ENCODE results near the gene ACTN2.

ACTN2 gene

DNA sequence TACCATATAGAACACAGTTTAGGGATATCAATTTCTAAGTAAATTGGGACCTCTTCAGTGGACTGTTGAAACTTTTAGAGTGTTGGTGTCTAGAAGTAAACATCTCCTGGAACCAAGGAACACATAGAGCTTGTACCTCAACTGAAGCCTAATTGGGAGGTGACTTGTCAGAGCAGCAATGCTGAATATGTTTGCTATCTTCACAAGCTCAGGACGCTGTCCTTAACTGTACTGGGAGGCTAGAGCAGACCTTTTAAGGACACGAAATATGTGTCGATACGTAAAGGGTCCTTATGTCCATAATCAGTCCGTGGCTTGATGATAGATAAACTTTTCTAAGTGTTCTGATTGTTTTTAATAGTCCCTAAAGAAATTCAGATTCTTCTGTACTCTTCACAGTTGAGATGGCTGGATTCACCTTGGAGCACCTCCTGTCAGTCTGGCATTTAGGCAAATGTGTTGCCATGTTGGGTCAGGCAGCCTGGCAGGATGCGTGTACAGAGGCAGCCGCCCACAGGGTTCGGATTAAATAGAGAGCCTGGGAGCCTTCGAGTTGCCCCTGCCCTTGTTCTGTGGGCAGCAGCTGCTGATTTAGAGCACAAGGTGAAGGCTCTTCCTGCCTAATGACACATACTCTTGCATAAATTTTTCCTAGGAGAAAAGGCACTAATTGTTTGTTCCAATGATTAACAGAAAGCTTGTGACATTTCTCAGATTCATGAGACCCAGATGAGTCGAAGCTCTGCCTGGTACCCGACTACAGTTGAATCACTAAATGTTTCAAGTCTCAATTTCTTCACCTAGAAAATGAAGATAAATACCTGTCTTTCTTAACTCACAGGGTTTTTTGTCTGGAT is 3.6 kb downstream of the ACTN2 start:
- in situ Hi-C loops (cut with MboI; ENCODE audit: low sequenced_read_pairs), result no loop called here

DNA sequence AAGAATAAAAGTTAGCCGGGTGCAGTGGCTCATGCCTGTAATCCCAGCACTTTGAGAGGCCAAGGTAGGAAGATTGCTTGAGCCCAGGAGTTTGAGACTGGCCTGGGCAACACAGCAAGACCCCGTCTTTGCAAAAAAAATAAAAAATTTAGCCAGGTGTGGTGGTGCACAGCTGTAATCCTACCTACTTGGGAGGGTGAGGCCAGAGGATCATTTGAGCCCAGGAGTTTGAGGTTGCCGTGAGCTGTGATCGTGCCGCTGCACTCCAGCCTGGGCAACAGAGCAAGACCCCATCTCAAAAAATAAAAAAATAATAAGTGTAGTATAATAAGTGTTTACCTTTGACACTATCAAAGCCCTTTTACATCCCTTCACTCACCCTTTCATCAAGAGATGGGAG is 5.0 kb downstream of the ACTN2 start:
- in situ Hi-C loops (cut with MboI; ENCODE audit: low sequenced_read_pairs), result no loop called here

DNA sequence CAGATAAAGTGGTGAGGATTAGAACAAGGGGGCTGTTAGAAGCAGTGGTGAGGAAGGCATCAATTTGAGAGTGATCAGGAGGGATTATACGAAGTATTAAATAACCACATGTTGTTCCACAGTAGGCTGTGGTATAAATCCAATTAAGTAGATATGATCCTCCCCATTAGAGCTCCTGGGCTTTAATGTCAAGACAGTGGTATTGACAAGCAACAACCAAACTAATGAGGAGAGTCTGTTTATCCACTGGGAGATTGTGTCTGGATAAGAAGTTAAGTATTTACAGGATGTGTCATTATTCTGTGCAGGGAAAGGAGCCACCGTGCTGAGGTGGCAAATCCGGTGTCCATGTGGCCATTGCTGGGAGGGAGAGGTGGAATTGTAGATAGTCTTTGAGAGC is 5.8 kb downstream of the ACTN2 start:
- in situ Hi-C loops (cut with MboI; ENCODE audit: low sequenced_read_pairs), result no loop called here

DNA sequence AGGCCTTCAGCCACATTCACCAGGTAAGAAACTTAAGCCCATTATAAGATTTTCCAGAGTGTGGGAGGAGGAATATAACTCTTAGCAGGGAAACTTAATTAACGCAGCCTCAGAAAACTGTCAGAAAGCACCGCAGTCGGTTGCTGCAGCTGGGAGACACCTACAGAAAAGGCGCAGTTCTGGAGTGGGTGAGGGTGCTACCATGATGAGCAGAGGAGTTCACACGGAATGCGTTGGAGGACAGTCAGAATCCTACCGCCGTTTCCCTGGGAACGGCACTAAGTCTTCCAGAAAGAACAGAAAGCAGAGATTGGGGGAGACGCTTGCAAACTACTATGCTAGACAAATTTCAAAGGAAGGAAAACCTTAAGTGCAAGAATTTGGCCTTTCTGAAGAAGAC is 6.4 kb downstream of the ACTN2 start:
- in situ Hi-C loops (cut with MboI; ENCODE audit: low sequenced_read_pairs), result no loop called here

DNA sequence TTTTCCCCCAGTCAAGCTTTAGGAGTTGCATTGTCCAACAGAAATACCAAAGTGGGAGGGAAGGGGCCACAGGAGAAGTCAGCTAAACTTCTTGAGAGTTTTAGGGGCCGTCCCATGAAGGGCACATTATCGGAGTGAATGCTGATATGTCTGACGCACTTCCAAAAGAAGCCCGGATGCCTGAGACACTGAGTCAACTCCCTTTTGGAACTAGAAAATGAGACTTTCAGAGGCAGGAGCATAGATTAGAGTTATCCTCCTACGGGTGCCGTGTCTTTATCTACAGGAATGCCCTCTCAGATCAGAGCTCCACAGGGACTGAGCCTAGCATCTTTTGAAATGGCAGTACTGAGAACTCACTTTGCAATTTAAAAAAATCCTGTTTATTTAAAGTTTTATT is 13.1 kb downstream of the ACTN2 start:
- in situ Hi-C loops (cut with MboI; ENCODE audit: low sequenced_read_pairs), result no loop called here

DNA sequence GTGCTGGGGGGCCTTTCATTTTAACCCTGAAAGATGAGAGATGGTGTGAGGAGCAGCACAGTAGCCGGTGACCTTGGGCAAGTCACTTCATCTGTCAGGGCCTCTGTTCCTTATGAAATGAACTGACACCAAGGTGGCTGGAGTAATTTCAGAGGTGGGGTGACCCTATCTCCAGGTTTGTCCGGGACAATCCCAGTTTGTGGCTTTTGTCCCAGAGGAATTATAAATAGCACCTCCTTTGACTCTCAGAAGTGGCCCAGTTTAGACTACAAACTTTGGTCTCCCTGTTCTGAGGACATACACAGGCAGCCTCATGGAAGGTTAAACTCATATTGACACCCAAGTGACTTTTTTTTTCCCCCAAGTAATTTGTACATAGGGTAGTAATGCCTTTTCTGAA is 14.6 kb downstream of the ACTN2 start:
- in situ Hi-C loops (cut with MboI; ENCODE audit: low sequenced_read_pairs), result no loop called here

DNA sequence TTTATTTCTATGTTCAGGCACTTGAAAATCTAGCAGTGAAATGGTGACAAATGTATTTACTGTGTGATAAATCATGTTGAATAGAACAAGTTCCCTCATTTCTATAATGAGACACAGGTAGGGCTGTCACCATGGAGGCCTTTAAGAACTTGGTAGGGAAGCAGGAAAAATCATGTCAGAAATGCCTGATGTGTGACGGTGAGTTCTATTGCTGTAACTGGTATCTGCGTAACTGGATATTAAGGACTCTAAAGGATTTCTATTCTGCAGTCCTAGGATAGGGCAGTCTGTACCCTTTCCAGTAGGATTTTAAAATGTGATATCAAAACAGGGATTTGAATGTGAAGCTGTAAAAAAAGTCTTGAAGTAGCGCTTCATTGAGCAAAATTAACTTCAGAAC is 15.5 kb downstream of the ACTN2 start:
- in situ Hi-C loops (cut with MboI; ENCODE audit: low sequenced_read_pairs), result no loop called here

DNA sequence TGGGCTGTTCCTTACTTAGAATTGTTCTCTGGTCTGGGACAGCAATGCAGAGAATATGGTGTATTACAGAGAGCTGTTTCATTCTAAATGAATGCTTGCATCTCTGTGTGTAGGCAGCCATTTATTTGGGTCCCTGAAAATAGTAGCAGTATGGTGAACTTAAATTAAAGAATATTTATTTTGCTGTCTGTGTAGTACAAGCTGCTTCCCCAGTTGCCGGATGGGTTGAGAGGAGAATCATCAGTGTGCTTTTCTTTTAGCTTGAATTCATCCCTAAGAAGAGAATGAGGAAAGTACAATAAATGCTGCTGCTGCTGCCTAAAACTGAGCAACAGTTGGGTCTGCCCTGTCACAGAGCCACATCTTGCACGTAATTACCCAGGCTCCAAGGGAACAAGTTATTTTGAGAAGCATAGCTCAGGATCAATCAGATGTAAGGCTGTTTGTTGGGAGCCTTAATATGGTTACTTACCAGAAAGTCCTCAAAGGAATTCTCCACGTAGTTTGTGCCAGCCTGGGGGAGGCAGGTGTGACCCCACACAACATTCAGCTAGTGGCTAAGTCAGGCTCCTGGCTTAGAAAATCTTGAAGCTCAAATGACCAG is 16.6 kb downstream of the ACTN2 start:
- in situ Hi-C loops (cut with MboI; ENCODE audit: low sequenced_read_pairs), result no loop called here

DNA sequence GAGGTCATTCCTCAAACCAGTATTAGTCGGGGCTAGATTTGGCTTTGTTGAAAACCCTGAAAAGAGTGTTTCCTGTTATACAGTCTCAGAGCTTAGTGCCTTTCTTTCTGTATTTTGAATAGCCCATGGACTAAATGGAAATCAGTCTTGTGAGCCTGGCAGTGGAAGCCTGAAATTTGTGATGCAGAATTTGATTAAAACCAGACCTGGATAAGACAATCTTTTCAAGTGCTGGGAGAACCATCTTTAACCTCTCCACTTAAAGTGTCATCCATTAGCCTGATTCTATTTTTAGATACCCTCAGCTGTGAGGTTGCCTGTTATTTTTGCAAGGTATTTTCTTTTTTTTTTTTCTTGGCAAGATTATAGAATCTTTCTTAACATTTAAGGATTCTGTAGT is 19.5 kb downstream of the ACTN2 start:
- in situ Hi-C loops (cut with MboI; ENCODE audit: low sequenced_read_pairs), result no loop called here

DNA sequence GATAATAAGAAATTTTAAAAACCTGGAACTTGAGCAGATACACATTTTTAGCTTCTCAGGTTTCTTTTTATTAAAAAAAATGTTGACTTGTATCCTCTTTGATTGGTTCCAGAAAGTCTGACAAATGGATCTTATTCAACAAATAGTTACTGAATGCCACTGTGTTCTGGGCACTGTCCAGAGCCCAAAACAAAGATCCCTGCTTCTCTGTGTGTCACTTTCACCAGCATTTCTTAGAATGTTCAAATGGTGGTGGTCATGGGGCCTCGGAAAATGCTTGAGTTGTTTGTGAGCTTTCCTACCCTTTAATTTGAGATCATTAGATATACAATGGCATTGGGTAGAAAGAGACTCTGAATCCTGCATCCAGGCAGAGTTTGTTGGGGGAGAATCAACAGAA is 19.9 kb downstream of the ACTN2 start:
- in situ Hi-C loops (cut with MboI; ENCODE audit: low sequenced_read_pairs), result no loop called here

DNA sequence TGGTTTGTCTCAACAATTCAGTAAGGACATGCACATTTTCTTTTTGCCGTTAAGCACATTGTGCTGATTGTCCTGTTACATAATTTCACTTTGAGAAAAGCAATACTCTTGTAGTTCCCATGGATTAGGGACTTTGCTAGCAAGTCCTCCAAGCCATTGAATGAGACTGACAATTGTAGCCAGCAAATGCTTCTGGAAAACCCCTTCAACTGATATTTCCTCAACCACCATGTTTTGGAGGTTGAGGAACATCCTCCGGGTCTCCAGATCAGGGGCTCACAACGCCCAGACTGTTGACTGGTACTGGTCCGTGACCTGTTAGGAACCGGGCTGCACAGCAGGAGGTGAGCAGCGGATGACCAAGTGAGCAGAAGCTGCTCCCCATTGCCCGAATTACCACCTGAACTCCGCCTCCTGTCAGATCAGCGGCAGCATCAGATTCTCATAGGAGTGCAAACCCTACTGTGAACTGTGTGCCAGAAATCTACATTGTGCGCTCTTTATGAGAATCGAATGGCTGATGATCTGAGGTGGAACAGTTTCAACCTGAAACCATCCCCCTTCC is 24.1 kb downstream of the ACTN2 start:
- in situ Hi-C loops (cut with MboI; ENCODE audit: low sequenced_read_pairs), result no loop called here

DNA sequence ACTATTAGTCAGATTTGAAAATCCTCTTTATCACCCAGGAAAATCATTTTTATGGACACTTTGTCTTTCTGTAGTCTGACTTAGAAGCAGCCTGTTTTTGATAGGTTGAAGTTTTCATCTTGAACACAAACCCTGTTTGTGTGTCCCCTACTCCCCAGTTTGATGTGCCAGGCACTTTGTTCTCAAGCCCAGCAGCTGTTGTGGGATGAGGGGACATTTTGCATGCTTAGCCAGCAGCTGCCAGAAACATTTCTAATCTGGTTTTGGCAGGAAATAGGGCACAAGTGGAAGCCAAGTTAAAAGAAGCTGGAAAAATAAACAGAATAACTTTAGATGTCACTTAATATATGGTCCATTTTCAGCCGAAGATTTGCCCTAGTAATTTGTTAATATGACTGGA is 29.9 kb downstream of the ACTN2 start:
- in situ Hi-C loops (cut with MboI; ENCODE audit: low sequenced_read_pairs), result no loop called here

DNA sequence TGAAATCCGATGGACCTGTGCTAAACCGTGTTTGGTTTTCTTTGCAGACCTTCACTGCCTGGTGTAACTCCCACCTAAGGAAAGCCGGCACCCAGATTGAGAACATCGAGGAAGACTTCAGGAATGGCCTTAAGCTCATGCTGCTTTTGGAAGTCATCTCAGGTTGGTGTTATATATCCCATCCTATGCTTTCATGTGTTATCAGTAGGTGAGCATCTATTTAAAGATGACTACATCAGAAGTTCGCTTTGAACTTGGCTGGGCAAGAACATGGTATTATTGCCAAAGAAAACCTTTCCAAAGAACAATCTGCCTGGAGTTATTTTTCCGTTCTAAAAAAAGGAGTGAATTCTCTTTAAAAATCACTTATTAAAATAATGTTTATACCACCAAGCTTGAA is 31.5 kb downstream of the ACTN2 start:
- in situ Hi-C loops (cut with MboI; ENCODE audit: low sequenced_read_pairs), result no loop called here

DNA sequence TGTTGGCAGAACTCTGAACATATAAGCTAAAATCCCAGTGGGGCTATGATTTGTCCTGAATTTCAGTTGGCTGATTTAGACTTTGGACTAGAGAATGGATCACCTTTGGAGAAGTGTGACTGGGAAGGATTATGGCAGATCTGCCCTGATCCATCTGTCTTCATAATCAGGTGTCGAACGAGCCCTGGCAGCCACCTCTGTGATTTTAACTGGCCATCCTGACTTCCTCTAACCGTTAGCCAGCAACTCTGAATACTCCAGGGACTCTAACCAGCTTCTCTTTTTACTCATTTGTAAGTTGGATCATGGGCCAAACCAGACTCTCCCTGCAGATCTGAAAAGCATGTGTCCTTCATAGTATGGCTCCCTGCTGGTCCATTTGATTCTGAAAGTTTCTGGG is 32.0 kb downstream of the ACTN2 start:
- in situ Hi-C loops (cut with MboI; ENCODE audit: low sequenced_read_pairs), result no loop called here

DNA sequence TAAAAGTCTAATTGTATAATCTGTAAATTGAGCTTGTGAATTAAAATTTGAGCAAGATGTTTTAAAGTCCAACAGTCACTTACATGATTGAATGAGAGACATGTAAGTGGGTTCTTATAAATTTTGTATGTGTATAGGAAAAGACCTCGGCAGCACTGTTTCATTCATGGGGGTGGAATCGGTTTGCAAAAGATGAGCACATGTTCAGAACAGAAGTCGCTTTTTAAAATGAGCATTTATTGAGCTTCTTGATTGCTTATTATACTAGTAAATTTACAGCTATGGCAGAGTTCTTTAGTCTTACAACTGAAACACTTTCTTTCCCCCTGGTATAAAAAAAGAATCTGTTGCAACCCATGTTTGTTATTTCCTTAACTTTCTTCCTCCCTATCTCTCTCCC is 33.9 kb downstream of the ACTN2 start:
- in situ Hi-C loops (cut with MboI; ENCODE audit: low sequenced_read_pairs), result no loop called here

DNA sequence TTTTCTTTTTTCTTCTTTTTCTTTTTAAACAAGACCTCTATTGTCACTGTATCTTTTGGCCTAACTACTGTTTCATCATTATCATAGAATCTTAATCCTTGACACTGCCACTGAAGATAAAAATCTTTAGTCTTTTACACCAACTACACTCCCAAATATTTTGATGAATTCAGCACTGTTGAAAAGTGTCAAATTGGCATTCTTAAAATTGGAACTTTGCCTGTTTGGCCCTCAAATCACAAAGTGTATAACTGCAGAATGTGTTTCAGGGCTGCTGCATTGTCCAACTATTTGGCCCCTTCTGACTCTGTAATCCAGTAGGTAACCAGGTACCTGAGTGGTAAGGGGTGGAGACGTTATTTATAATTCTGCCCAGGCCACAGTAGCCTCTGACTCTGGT is 34.3 kb downstream of the ACTN2 start:
- in situ Hi-C loops (cut with MboI; ENCODE audit: low sequenced_read_pairs), result no loop called here

DNA sequence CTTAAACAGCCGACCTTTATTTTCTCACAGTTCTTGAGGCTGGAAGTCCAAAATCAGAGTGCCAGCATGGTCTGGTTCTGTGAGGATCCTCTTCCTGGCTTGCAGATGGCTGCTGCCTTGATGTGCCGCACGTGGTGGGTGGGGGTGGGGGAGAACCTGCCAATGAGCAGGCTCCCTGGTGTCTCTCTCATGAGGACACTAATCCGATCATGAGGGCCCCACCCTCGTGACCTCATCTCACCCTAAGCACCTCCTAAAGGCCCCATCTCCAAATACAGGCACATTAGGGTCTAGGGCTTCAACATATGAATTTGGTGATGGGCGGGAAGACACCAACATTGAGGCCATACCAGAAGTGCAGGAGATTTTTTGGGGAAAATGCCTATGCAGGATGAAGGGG is 37.8 kb downstream of the ACTN2 start:
- in situ Hi-C loops (cut with MboI; ENCODE audit: low sequenced_read_pairs), result no loop called here

DNA sequence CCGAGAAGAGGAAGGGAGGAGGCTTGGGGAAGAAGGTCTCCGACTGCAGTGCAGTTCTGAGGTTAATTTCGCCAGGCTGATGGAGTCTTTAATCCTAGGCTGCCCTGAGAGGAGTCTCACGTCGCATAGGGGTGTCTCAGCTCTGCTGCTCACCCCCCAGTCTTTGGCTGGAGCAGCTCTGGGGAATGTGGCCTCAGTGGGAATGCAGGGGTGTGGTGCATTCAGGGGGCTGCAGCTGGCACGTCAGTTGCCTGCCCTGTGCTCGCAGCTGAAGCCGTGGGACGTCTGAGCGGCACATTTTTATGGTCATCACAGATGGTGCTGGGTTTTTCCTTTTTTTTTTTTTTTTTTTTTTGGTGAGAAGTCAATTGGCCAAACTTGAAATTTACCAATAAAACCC is 38.2 kb downstream of the ACTN2 start:
- in situ Hi-C loops (cut with MboI; ENCODE audit: low sequenced_read_pairs), result no loop called here

DNA sequence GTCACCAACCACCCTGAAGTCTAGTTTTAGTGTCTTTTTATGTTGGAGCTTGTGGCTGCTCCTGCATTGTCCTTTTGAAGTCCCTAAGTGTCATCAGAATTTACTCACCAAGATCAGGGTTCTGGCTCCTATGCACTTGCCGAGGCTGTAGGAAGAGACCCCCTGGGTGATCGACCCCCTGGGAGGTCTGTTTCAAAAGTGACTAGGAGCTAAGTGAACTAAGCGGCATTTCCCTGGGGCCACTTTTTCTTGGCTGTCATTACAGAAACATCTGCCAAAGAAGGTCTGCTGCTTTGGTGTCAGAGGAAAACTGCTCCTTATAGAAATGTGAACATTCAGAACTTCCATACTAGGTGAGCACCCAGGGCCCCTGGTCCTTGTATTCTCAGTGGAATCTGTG is 39.4 kb downstream of the ACTN2 start:
- in situ Hi-C loops (cut with MboI; ENCODE audit: low sequenced_read_pairs), result no loop called here

DNA sequence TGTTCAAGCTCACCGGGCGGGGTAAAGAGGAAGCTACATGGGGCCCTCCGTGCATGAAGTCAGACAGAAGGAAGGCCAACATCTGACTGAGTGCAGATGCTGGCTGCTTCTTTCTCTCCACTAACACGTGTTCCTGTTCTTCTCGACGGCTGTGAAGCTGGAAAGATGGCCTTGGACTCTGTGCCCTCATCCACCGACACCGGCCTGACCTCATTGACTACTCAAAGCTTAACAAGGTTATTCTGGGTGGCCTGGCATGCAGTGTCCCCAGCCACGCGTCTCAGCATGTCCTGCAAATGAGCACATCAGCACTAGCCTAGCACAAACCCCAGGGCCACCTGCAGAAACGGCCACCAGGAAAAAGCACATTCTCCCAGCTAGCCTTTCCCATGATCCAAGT is 41.2 kb downstream of the ACTN2 start:
- in situ Hi-C loops (cut with MboI; ENCODE audit: low sequenced_read_pairs), result no loop called here

DNA sequence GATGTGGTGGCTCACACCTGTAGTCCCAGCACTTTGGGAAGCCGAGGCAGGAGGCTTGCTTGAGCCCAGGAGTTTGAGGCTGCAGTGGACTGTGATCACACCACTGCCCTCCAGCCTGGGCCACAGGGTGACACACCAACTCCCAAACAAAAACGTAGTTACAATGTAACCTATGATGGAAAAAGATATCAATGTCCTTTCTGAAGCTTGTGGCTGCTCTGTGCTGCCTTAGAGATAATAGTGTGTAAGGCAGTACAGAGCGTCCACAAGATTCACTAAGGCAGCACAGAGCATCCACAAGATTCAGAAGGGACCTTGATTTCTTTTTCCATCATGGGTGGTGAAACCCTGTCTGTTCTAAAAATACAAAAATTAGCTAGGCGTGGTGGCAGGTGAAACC is 42.5 kb downstream of the ACTN2 start:
- in situ Hi-C loops (cut with MboI; ENCODE audit: low sequenced_read_pairs), result no loop called here

DNA sequence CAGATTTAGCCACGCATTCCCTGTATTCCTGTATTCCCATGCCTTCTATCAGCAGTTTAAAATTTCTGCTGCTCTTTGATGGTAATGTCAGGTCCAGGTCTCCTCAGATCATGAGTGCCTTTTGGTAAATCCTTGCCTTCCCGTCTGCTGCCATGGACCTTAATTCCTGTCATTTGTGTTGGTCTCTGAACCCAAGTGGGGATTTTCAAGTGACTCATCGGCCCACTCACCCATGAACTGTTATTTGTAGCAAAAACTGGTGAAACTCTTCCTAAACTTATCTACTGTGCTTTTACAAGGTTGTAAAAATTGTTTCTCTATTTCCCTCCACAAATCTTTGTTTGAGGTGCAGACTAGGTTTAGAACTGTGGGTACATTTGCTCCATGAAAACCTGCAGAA is 47.4 kb downstream of the ACTN2 start:
- in situ Hi-C loops (cut with MboI; ENCODE audit: low sequenced_read_pairs), result no loop called here

Data from hTERT RPE-1 (cell line).